Umbilical cord (tissue), 2 donors: ENCODE measurements around the gene ARHGAP42. TPM values are rescaled to one million over a fixed set of nuclear protein-coding genes. Genes with fewer than 3 reads are reported as not detected.

Source experiments
- DNase-seq: peaks from one replicate; pipeline ENCODE4 v3.0.0-alpha.2; 2015; ENCODE audit warnings: low spot score
- total RNA-seq: library from RNA; depleted of rRNA; stranded (reverse); fragments of >200 nt; gene quantifications from one replicate; pipeline ENCODE4 v1.2.3, GENCODE V29; 2014; ENCODE audit warnings: low replicate concordance; ENCODE audit not compliant: insufficient read depth

Gene ARHGAP42
- total RNA-seq, 1 donor from 2014 or later = 18.5 TPM

DNA sequence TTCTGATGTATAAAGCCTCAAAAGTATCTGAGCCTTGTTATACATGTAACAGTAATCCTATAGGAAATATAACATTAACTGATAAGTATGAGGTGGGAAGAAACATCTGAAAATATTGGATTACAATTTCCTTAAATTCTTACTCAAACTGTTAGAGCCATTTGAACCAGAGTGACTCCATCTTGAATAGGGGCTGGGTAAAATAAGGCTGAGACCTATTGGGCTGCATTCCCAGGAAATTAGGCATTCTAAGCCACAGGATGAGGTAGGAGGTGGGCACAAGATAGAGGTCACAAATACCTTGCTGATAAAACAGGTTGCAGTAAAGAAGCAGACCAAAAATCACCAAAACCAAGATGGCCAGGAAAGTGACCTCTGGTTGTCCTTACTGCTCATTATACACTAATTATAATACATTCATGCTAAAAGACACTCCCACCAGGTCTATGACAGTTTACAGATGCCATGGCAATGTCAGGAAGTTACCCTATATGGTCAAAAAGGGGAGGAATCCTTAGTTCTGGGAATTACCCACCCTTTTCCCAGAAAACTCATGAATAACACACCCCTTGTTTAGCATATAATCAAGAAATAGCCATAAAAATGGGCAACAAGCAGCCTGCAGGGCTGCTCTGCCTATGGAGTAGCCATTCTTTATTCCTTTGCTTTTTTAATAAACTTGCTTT lies 327.7 kb downstream of the ARHGAP42 start:
- DNase-seq = no peak

DNA sequence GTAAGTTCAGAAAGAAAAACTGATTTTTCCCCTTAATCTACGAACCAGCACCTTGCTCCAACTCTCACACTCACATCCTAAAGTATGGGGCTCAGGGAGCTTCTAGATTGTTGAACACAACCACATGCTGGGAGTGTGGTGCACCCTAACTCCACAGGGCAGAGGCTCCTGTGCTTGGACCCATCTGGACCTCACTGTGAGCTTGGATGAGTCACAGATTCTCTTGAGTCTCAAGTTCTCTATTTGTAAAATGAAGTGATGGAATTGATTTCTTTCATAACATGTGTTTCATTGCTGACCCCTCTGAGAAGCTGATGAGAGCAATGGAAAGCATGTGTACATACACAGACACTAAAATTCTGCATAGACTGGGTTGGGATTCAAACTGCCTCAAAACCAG lies 332.8 kb downstream of the ARHGAP42 start:
- DNase-seq = no peak

DNA sequence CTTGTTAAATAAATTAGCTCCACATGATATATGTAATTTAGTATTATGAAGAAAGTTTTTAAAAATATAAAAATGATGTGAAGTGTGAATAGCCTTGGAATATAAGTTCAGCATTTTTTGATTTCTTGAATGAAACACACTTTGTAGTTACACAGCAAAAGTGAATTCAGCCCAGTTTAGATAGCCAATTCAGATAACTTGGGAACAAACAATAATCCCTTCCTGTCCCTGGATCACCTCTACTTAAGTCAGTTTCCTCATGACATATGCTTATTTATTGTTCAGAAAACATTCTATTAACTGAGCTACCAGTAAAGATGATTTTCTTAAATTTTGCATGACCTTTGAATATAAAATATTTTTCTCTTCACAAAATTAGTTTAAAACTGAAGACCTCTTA lies 335.2 kb downstream of the ARHGAP42 start:
- DNase-seq = no peak

DNA sequence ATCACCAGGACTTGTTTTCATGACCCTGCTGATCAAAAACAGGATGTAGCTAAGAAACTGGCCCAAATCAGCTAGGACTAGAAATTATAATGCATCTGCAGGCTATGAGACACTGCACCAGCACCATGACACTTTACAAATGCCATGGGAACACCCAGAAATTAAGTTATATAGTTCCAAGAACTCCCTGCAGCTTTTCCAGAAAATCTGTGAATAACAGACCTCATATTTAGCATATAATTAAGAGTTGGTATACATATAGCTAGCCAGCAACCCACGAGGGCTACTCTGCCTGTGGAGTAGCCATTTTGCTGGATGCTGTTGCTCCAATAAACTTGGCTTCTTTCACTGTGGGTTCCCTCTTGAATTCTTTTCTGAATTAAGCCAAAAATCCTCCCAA lies 341.6 kb downstream of the ARHGAP42 start:
- no peak for DNase-seq

DNA sequence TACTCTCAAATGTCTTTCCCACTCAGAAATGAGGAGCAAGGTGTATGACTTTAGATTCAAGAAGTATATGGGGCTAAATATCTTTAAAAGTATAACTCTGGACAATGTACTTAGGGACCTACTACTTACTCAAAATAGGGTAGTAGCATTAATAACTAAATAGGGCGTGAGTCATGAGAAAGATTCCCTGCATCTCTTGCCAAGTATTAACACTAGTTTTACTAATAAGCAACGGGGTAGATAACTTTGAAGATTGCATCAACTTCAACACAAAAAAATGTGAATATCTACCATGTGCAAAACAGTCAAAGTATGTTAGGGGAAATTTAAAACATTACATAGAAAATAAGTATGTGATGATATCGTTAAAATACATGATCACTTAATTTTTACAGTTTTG lies 342.9 kb downstream of the ARHGAP42 start:
- no peak for DNase-seq

DNA sequence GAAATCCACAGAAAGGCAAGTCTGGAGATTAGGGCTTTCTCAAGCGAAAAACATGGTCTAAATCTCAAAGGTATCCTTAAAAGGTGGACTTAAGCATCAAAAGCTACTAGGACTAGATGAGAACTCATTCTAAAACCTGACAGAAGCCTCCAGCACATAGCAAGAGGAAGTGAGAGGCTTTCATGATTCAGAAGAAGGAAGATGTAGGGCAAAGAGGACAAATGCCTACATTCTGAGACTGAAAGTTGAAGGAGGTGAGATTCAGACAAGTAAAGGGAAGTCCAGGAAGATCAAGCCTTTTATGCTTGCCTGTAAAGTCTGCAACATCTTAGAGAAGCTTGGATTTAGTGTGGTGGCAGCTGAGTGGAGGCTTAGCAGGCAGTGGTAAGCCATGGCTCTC lies 343.6 kb downstream of the ARHGAP42 start:
- no peak for DNase-seq

DNA sequence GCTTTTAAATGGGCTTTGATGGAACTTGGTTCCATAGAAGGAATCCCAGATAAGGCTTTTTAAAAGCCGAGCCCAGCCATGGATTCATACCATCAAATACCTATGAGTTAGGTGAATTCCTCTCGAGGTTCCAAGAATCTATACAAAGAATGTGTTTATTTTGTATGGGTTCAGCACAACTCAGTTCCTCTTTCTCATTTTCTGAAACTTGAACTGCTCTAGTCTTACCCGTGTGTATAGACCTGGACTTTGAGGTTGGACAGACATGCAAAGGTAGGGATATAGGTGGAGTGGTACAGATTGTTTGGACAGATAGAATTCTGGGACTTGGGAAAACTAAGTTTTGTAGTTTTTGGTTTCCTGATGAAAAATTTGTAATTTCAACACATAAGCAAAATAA lies 344.6 kb downstream of the ARHGAP42 start:
- no peak for DNase-seq

DNA sequence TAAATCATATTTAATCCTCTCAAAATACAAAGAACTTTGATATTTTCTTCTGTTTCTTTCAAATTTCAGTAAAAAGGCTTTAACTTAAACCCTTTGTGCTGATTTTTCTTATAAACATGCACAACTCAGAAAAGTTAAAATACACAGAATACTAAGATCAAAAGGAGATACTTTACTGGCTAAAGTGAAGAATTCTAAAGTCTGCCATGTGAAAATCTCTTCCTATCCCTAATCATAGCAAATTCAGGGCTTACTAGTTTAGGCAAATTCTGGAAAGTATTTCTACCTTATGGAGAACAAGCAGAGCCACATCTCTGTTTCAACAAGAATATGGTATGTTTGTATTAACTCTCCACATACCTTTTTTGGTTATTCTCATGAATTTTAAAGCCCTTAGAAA lies 345.9 kb downstream of the ARHGAP42 start:
- DNase-seq = peak; percentile 90

DNA sequence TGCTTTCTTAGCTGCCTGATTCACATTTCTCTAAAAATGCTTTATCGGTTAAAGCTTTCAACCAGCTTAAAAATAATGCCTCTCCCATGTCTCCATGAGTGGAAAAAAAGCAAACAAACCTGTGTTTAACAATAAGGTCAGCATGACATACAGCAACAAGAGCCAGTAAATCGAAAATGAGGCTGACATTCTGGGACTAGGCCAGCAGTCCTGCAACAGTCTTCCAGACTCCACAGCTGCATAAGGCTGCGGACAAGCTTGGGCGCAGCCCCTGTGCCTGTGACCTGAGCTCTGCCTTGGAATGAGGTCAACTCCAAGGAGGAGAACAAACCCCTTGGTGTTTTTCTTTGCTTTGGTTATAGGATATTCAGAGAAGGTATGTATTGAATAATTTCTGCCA lies 347.0 kb downstream of the ARHGAP42 start:
- peak; percentile 93 for DNase-seq

DNA sequence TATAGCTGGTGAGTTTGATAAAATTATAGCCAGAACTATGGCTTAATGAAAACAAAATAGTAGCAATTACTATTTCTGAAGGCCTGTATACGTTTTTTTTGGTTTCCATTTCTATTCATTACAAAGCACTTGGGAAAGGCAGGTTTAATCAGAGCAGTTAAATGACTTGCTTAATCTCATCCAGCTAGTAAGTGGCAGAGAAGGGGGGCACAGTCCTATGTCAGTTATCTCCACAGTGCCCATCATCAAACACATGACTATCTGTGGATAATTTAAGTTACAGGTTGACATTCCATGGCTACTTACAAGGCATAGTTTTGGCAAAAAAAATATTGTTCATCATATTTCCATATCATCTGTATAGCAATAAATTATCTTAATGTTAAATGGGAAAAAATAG lies 348.8 kb downstream of the ARHGAP42 start:
- DNase-seq = no peak
